ENCODE results near the gene PRPF40B.

Gene PRPF40B

GRCh38 chr12:49667325-49668090 is 44.1 kb downstream of the PRPF40B start:
- Histone ChIP-seq H3K36me3 (replicated peaks; ENCODE audit: insufficient read depth, low read length) (no peaks in the 10 kb centered on the region), H3K9me3 (replicated peaks; ENCODE audit: insufficient read depth, low read length) (no peaks in the 10 kb centered on the region), H3K79me2 (ENCODE audit: low read length) (no peaks in the 10 kb centered on the region), H3K4me1 (ENCODE audit: low read length) (peaks cover 49% of the 10 kb centered on the region), H3K27me3 (replicated peaks; ENCODE audit: insufficient read depth, low read length) (no peaks in the 10 kb centered on the region), H3K27ac (ENCODE audit: low read length) (no peak overlapping the region), H3K4me2 (ENCODE audit: low read depth, low read length) (no peak overlapping the region), H3K4me3 (ENCODE audit: low read length) (no peak overlapping the region), H2AFZ (ENCODE audit: low read length) (no peak overlapping the region), H4K20me1 (ENCODE audit: insufficient read depth, low read length) (no peaks in the 10 kb centered on the region), H3K9ac (ENCODE audit: low read length) (no peak overlapping the region), H3F3A (ENCODE audit: insufficient read depth, low read length) (peaks cover 26% of the 10 kb centered on the region), H3K9me2 (replicated peaks; ENCODE audit: insufficient read depth, low read length) (no peaks in the 10 kb centered on the region)
- TF ChIP-seq, protein P1, sequence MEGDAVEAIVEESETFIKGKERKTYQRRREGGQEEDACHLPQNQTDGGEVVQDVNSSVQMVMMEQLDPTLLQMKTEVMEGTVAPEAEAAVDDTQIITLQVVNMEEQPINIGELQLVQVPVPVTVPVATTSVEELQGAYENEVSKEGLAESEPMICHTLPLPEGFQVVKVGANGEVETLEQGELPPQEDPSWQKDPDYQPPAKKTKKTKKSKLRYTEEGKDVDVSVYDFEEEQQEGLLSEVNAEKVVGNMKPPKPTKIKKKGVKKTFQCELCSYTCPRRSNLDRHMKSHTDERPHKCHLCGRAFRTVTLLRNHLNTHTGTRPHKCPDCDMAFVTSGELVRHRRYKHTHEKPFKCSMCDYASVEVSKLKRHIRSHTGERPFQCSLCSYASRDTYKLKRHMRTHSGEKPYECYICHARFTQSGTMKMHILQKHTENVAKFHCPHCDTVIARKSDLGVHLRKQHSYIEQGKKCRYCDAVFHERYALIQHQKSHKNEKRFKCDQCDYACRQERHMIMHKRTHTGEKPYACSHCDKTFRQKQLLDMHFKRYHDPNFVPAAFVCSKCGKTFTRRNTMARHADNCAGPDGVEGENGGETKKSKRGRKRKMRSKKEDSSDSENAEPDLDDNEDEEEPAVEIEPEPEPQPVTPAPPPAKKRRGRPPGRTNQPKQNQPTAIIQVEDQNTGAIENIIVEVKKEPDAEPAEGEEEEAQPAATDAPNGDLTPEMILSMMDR (IDR thresholded peaks at IDR 0.05; ENCODE audit: low read length): no peak
- TF ChIP-seq EZH2phosphoT487 (IDR thresholded peaks at IDR 0.05; ENCODE audit: low read length): no peak
- no peak for TF ChIP-seq EZH2 (optimal IDR thresholded peaks at IDR 0.05; ENCODE audit: low read depth, low read length)
- DNase-seq: no peak

DNA sequence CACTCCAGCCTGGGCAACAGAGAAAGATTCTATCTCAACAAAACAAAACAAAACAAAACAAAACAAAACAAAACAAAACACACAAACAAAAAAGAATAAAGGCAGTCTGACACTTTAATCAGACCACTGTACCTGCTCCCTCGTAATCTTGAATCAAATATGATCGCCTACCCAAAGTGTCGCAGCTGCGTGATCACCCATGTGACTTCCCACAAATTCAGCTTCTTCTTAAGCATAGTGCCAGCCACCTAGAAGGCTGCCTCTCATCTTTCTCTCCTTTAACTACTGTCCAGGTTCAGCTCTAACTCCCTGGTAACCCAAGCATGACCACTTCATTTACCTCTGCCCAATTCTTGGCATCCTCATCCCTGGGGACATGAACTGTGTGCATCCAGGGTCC is 46.4 kb downstream of the PRPF40B start:
- no peaks in the 10 kb centered on the region for H3K79me2 ChIP-seq (ENCODE audit: low read length)
- TF ChIP-seq EZH2phosphoT487 (IDR thresholded peaks at IDR 0.05; ENCODE audit: low read length) (no peak), EZH2 (optimal IDR thresholded peaks at IDR 0.05; ENCODE audit: low read depth, low read length) (no peak)
- TF ChIP-seq, protein P1 (IDR thresholded peaks at IDR 0.05; ENCODE audit: low read length): no peak

GRCh38 chr12:49671031-49671765 is 47.8 kb downstream of the PRPF40B start:
- H3K36me3 ChIP-seq (replicated peaks; ENCODE audit: insufficient read depth, low read length): no peaks in the 10 kb centered on the region
- no peaks in the 10 kb centered on the region for H3K9me3 ChIP-seq (replicated peaks; ENCODE audit: insufficient read depth, low read length)
- peak; percentile 21 for DNase-seq
- H3K4me1 ChIP-seq (ENCODE audit: low read length): peaks cover 16% of the 10 kb centered on the region
- no peak overlapping the region for H3K9ac ChIP-seq (ENCODE audit: low read length)
- no peaks in the 10 kb centered on the region for H3K79me2 ChIP-seq (ENCODE audit: low read length)
- no peaks in the 10 kb centered on the region for H3K27me3 ChIP-seq (replicated peaks; ENCODE audit: insufficient read depth, low read length)
- H3F3A ChIP-seq (ENCODE audit: insufficient read depth, low read length): no peaks in the 10 kb centered on the region
- no peaks in the 10 kb centered on the region for H4K20me1 ChIP-seq (ENCODE audit: insufficient read depth, low read length)
- no peak overlapping the region for H2AFZ ChIP-seq (ENCODE audit: low read length)
- no peak overlapping the region for H3K4me3 ChIP-seq (ENCODE audit: low read length)
- peak overlapping the region; percentile 30 for H3K4me2 ChIP-seq (ENCODE audit: low read depth, low read length)
- TF ChIP-seq EZH2 (optimal IDR thresholded peaks at IDR 0.05; ENCODE audit: low read depth, low read length): no peak
- TF ChIP-seq, protein P1 (IDR thresholded peaks at IDR 0.05; ENCODE audit: low read length): no peak
- no peak for TF ChIP-seq EZH2phosphoT487 (IDR thresholded peaks at IDR 0.05; ENCODE audit: low read length)
- no peaks in the 10 kb centered on the region for H3K9me2 ChIP-seq (replicated peaks; ENCODE audit: insufficient read depth, low read length)
- H3K27ac ChIP-seq (ENCODE audit: low read length): no peak overlapping the region; the same call in 1 of the 2 replicates

More for the DNA sequence above, 46.4 kb downstream of the PRPF40B start:
- no peaks in the 10 kb centered on the region for H3K36me3 ChIP-seq (replicated peaks; ENCODE audit: insufficient read depth, low read length)
- no peak overlapping the region for H3K27ac ChIP-seq (ENCODE audit: low read length)
- no peaks in the 10 kb centered on the region for H4K20me1 ChIP-seq (ENCODE audit: insufficient read depth, low read length)
- no peak overlapping the region for H2AFZ ChIP-seq (ENCODE audit: low read length)
- no peaks in the 10 kb centered on the region for H3K27me3 ChIP-seq (replicated peaks; ENCODE audit: insufficient read depth, low read length)
- no peak overlapping the region for H3K4me2 ChIP-seq (ENCODE audit: low read depth, low read length)
- peaks cover 6% of the 10 kb centered on the region; the same call in 1 of the 2 replicates for H3F3A ChIP-seq (ENCODE audit: insufficient read depth, low read length)
- no peak for DNase-seq
- peaks cover 27% of the 10 kb centered on the region for H3K4me1 ChIP-seq (ENCODE audit: low read length)
- no peak overlapping the region for H3K9ac ChIP-seq (ENCODE audit: low read length)
- no peaks in the 10 kb centered on the region for H3K9me3 ChIP-seq (replicated peaks; ENCODE audit: insufficient read depth, low read length)
- H3K4me3 ChIP-seq (ENCODE audit: low read length): no peak overlapping the region
- H3K9me2 ChIP-seq (replicated peaks; ENCODE audit: insufficient read depth, low read length): no peaks in the 10 kb centered on the region

All from MM.1S (cell line).